Calu3 (cell line): ENCODE measurements around the gene SULT1A2. TPM values are rescaled to one million over a fixed set of nuclear protein-coding genes. Genes with fewer than 3 reads are reported as not detected.
A peak's percentile ranks its signal among the peaks of the same experiment; 100 is the strongest.
"Not testable (repeated sequence)": the region's sequence is repeated elsewhere in the genome, so short reads cannot be mapped to it uniquely, and the experiment has no call there.

Experiments
- Bru-seq: library from RNA; stranded (reverse); fragments of 400-500 nt; gene quantifications from one replicate; lab custom pipeline; 2021; lab: Mats Ljungman, UMichigan
- BruChase-seq, 2 experiments: library from RNA; stranded (reverse); fragments of 400-500 nt; gene quantifications; one replicate each; lab custom pipeline; 2021; lab: Mats Ljungman, UMichigan
- BruUV-seq: library from RNA; stranded (reverse); fragments of 400-500 nt; replicated peaks from 2 replicates; lab custom pipeline; 2021; lab: Mats Ljungman, UMichigan
- CTCF ChIA-PET: fragments of 300-600 bp; sonication (Branson Sonifier 250); formaldehyde crosslinking; loops from one replicate; lab custom pipeline; 2022; ENCODE audit warnings: antibody characterized with exemption; lab: Charles Lee
- DNase-seq: peaks from one replicate; pipeline ENCODE4 v3.0.0; 2022
- H3K27ac Mint-ChIP-seq: one replicate; pipeline ENCODE4 v1.8.0; 2022; ENCODE audit warnings: mixed read lengths; ENCODE audit not compliant: unreplicated experiment
- H3K27me3 Mint-ChIP-seq: one replicate; pipeline ENCODE4 v1.8.0; 2022; ENCODE audit warnings: mixed read lengths; ENCODE audit not compliant: unreplicated experiment
- H3K36me3 Mint-ChIP-seq: one replicate; pipeline ENCODE4 v1.8.0; 2022; ENCODE audit warnings: mild to moderate bottlenecking, moderate library complexity, mixed read lengths; ENCODE audit not compliant: insufficient read depth, unreplicated experiment
- H3K4me1 Mint-ChIP-seq: one replicate; pipeline ENCODE4 v1.8.0; 2022; ENCODE audit warnings: mild to moderate bottlenecking, low read depth, mixed read lengths; ENCODE audit not compliant: unreplicated experiment
- H3K4me3 Mint-ChIP-seq: one replicate; pipeline ENCODE4 v1.8.0; 2022; ENCODE audit warnings: mild to moderate bottlenecking, low read depth, moderate library complexity, mixed read lengths; ENCODE audit not compliant: unreplicated experiment
- H3K9me3 Mint-ChIP-seq: one replicate; pipeline ENCODE4 v1.8.0; 2022; ENCODE audit warnings: low read depth, mixed read lengths; ENCODE audit not compliant: unreplicated experiment
- CTCF ChIP-seq: fragments of 200-600 bp; IDR thresholded peaks from one replicate; pipeline ENCODE4 v1.8.0; 2022; ENCODE audit warnings: antibody characterized with exemption; ENCODE audit not compliant: unreplicated experiment
- intact Hi-C: fragments of 100-400 bp; cut with micrococcal nuclease; formaldehyde crosslinking; loops from one replicate; pipeline ENCODE4 v1.10.0; 2022; ENCODE audit not compliant: unreplicated experiment
- long read RNA-seq: library from polyadenylated mRNA; stranded (forward); transcript quantifications from one replicate; pipeline ENCODE4 v2.0.0, GENCODE V29; 2022
- total RNA-seq: library from RNA; stranded (reverse); gene quantifications from 2 replicates; pipeline ENCODE4 v1.2.3, GENCODE V29; 2022

The SULT1A2 gene
- total RNA-seq (1.9 and 2.5 TPM in 2 replicates), Bru-seq, nascent RNA (percentile 37 among the genes with signal in this experiment), BruChase-seq, experiment 1, labeled RNA remaining after a 6-hour chase (percentile 43 among the genes with signal in this experiment), BruChase-seq, experiment 2, labeled RNA remaining after a 2-hour chase (percentile 49 among the genes with signal in this experiment)
- long read RNA-seq, partial matches to known transcripts = 0 of 2 reads
- long read RNA-seq, other reads (novel, unspliced or antisense) = 2 of 2 reads

GRCh38 chr16:28596840-28597691 is at the start of gene SULT1A2:
Gene SULT1A2 (minus strand): TSS chr16:28597050. CDS start chr16:28595930, 1,120 bp downstream.
- Mint-ChIP-seq H3K36me3 (peaks cover 20% of the 10 kb centered on the region), H3K4me1 (peaks cover 24% of the 10 kb centered on the region), H3K4me3 (peak within 1 kb of the TSS; percentile 17), H3K27ac (peak within 1 kb of the TSS; percentile 25), H3K27me3 (no peaks in the 10 kb centered on the region), H3K9me3 (no peaks in the 10 kb centered on the region)
- peak; percentile 72 for DNase-seq
- intact Hi-C loops = no loop called here
- TF ChIP-seq CTCF = no peak
- CTCF ChIA-PET = interaction anchor here (0.7 to 1.1 kb wide), 3 partner anchors 27 to 539 kb away, joined by 3 to 4 read pairs (median 3); no protein-coding TSS in a partner anchor
- no TSS peak for BruUV-seq

- peaks cover 13% of the 10 kb centered on the region for H3K36me3 Mint-ChIP-seq
- DNase-seq, H3K9me3 Mint-ChIP-seq, H3K27me3 Mint-ChIP-seq, CTCF ChIA-PET, intact Hi-C loops, BruUV-seq, H3K4me1 Mint-ChIP-seq, H3K4me3 Mint-ChIP-seq, H3K27ac Mint-ChIP-seq: not testable (repeated sequence)
These were observed 43.1 kb upstream of the SULT1A2 start for GRCh38 chr16:28639959-28640358.

- BruUV-seq, H3K27me3 Mint-ChIP-seq, H3K4me1 Mint-ChIP-seq, CTCF ChIA-PET, H3K4me3 Mint-ChIP-seq, H3K9me3 Mint-ChIP-seq, intact Hi-C loops, H3K27ac Mint-ChIP-seq, DNase-seq: not testable (repeated sequence)
- H3K36me3 Mint-ChIP-seq = peaks cover 13% of the 10 kb centered on the region
These were observed 41.5 kb upstream of the SULT1A2 start for GRCh38 chr16:28638359-28638758.

- H3K27me3 Mint-ChIP-seq, intact Hi-C loops, H3K4me1 Mint-ChIP-seq, H3K4me3 Mint-ChIP-seq, DNase-seq, H3K9me3 Mint-ChIP-seq, H3K27ac Mint-ChIP-seq, BruUV-seq, CTCF ChIA-PET: not testable (repeated sequence)
- peaks cover 13% of the 10 kb centered on the region for H3K36me3 Mint-ChIP-seq
These were observed 40.9 kb upstream of the SULT1A2 start, which contains the start of gene NPIPB8 for GRCh38 chr16:28637765-28638164. Gene NPIPB8 (plus strand): TSS chr16:28638065. CDS start chr16:28638361, 296 bp downstream.

- H3K36me3 Mint-ChIP-seq, H3K4me1 Mint-ChIP-seq, H3K4me3 Mint-ChIP-seq, CTCF ChIA-PET, H3K27me3 Mint-ChIP-seq, intact Hi-C loops, BruUV-seq, H3K9me3 Mint-ChIP-seq: not testable (repeated sequence)
- H3K27ac Mint-ChIP-seq = peak overlapping the region; percentile 60
- DNase-seq = peak; percentile 40
These were observed 39.4 kb upstream of the SULT1A2 start for GRCh38 chr16:28636093-28636823.

- H3K4me3 Mint-ChIP-seq, H3K4me1 Mint-ChIP-seq, H3K9me3 Mint-ChIP-seq, intact Hi-C loops, H3K36me3 Mint-ChIP-seq, DNase-seq, H3K27me3 Mint-ChIP-seq, CTCF ChIA-PET, BruUV-seq, H3K27ac Mint-ChIP-seq: not testable (repeated sequence)
These were observed 34.1 kb upstream of the SULT1A2 start for GRCh38 chr16:28630905-28631304.
